ENCODE results near the gene ZNF438.

GRCh38 chr10:31000867-31001266 is 30.8 kb downstream of the ZNF438 start:
- TF ChIP-seq RCOR1 (conservative IDR thresholded peaks at IDR 0.05; ENCODE audit: low read depth, low read length) (no peak), ZNF622 (IDR thresholded peaks at IDR 0.05) (no peak), CREB1 (IDR thresholded peaks at IDR 0.05; ENCODE audit: low read depth) (no peak), SUZ12 (IDR thresholded peaks at IDR 0.05; ENCODE audit: unreplicated experiment) (no peak), CREM (IDR thresholded peaks at IDR 0.05; ENCODE audit: low read depth) (no peak)
